ENCODE measurements around the gene PCNX2. TPM values are rescaled to one million over a fixed set of nuclear protein-coding genes. Genes with fewer than 3 reads are reported as not detected.

Gene PCNX2
- total RNA-seq, 1 donor from 2014 or later: 29.5 TPM

DNA sequence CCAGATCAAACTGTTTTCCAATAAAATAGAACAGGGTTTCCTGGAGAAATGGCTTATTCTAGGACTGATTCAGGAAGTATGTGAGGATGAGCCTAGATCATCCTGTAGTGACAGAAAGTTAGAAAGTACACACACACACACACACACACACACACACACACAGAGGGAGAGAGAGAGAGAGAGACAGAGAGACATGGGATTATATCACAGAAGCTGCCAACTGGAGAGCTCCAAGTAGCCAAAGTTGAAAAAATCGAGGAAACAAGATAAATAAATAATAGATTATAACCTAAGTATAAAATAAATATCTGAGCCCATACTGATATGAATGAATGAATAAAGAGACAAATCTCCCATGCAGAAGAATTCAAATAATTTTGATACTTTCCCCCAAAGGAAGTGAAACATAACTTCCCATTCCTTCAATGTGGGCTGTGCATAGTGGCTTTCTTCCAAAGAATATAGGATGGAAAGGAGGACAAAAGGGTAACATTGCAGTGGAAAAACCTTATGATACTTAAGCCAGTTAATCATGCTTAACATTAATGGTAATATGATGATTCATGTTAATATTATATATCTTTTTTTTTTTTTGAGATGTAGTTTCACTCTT lies 173.5 kb downstream of the PCNX2 start:
- Histone ChIP-seq H3K36me3 (ENCODE audit: control insufficient read depth, insufficient read depth, low read length) (no peaks in the 10 kb centered on the region), H3K27me3 (ENCODE audit: control insufficient read depth, insufficient read depth, low read length) (no peaks in the 10 kb centered on the region), H3K4me3 (ENCODE audit: low read depth, low read length) (no peak overlapping the region)
- DNase-seq (ENCODE audit: low read depth): no peak
- TF ChIP-seq, protein P1, sequence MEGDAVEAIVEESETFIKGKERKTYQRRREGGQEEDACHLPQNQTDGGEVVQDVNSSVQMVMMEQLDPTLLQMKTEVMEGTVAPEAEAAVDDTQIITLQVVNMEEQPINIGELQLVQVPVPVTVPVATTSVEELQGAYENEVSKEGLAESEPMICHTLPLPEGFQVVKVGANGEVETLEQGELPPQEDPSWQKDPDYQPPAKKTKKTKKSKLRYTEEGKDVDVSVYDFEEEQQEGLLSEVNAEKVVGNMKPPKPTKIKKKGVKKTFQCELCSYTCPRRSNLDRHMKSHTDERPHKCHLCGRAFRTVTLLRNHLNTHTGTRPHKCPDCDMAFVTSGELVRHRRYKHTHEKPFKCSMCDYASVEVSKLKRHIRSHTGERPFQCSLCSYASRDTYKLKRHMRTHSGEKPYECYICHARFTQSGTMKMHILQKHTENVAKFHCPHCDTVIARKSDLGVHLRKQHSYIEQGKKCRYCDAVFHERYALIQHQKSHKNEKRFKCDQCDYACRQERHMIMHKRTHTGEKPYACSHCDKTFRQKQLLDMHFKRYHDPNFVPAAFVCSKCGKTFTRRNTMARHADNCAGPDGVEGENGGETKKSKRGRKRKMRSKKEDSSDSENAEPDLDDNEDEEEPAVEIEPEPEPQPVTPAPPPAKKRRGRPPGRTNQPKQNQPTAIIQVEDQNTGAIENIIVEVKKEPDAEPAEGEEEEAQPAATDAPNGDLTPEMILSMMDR (IDR thresholded peaks at IDR 0.05; ENCODE audit: insufficient read depth, low read length, poor library complexity, severe bottlenecking): no peak

DNA sequence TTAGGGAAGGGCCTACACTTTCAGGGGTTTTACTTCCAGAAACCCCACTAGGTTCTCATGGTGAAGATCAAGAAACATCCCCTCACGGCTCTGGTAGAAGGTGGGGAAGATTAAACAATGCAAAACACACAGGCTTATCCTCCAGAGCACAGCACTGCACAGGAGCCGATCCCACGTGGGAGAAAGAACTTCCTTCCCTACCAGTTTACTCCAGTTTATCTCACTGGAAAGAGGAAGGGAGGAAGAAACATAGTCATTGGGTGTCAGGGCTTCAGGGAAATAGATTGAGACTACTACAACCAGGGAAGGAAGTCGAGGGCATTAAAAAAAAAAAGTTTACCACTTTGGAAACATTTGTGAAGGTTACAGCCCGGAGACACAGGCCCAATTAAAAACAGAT lies 180.7 kb downstream of the PCNX2 start:
- TF ChIP-seq, protein P1 (IDR thresholded peaks at IDR 0.05; ENCODE audit: insufficient read depth, low read length, poor library complexity, severe bottlenecking): no peak

DNA sequence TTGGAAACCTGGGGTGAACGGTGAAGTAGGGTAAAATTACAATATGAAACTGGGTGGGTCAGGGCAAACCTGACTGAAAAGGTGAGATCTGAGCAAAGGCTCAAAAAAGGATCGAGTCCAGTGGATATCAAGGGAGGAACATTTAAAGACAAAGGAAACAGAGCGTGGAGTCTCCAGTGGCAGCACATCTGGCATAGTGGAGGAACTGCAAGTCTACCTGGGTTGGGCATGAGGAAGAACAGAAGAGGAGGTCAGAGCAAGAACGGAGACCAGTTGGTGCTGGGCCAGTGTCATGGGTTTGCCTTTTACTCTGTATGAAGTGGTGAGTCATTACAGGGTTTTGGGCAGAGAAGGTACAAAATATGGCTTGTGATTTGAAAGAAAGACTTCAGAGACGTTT lies 181.4 kb downstream of the PCNX2 start:
- TF ChIP-seq, protein P1 (IDR thresholded peaks at IDR 0.05; ENCODE audit: insufficient read depth, low read length, poor library complexity, severe bottlenecking): no peak
- Histone ChIP-seq H3K4me3 (ENCODE audit: low read depth, low read length) (no peak overlapping the region), H3K27me3 (ENCODE audit: control insufficient read depth, insufficient read depth, low read length) (no peaks in the 10 kb centered on the region), H3K36me3 (ENCODE audit: control insufficient read depth, insufficient read depth, low read length) (peaks cover 1% of the 10 kb centered on the region)
- no peak for DNase-seq (ENCODE audit: low read depth)

More for the DNA sequence above, 180.7 kb downstream of the PCNX2 start:
- Histone ChIP-seq H3K36me3 (ENCODE audit: control insufficient read depth, insufficient read depth, low read length) (no peaks in the 10 kb centered on the region), H3K4me3 (ENCODE audit: low read depth, low read length) (no peak overlapping the region), H3K27me3 (ENCODE audit: control insufficient read depth, insufficient read depth, low read length) (no peaks in the 10 kb centered on the region)
- DNase-seq (ENCODE audit: low read depth): no peak

DNA sequence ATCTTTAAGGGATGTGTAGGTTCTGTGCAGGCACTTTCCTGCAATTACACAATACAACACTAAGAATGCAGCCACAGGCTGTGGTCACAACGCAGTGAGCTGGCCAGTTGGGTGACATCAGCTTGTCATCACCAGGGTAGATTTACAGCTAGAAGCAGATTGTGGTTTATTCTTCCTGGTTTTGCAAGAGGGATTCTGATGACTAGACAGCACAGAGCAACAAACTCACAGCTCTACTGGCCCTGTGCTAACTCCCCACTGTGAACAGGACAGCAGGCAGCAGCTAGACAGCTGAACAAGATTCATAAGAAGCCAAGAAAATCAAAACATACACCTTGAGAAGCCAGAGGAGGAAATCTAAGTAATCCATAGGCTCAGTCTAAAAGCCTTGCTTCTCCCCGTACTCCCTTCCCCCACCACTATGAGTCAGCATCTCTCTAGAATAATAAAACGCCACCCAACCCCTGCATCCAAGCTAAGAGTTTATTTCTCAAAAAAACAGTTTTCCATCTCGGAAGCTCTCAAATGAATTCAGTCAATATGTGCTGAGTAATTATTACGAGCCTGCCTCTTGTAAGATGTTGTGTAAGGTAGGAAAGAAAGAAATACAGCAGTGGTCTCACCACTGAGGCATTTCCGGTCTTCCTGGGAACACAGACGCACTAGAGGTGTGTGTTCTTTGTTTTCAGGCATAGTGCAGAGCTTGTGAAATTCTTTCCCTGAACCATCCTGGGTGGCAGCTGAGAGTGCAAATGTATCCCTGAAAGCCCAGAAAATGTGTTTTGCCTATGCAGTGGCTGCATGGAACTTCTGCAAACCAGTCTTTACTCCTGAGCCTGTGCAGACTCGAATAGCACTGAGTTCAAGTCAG lies 182.3 kb downstream of the PCNX2 start:
- peaks cover 1% of the 10 kb centered on the region for H3K36me3 ChIP-seq (ENCODE audit: control insufficient read depth, insufficient read depth, low read length)
- H3K27me3 ChIP-seq (ENCODE audit: control insufficient read depth, insufficient read depth, low read length): no peaks in the 10 kb centered on the region
- peak; percentile 99 for DNase-seq (ENCODE audit: low read depth)
- peak overlapping the region; percentile 18 for H3K4me3 ChIP-seq (ENCODE audit: low read depth, low read length)
- TF ChIP-seq, protein P1 (IDR thresholded peaks at IDR 0.05; ENCODE audit: insufficient read depth, low read length, poor library complexity, severe bottlenecking): no peak

DNA sequence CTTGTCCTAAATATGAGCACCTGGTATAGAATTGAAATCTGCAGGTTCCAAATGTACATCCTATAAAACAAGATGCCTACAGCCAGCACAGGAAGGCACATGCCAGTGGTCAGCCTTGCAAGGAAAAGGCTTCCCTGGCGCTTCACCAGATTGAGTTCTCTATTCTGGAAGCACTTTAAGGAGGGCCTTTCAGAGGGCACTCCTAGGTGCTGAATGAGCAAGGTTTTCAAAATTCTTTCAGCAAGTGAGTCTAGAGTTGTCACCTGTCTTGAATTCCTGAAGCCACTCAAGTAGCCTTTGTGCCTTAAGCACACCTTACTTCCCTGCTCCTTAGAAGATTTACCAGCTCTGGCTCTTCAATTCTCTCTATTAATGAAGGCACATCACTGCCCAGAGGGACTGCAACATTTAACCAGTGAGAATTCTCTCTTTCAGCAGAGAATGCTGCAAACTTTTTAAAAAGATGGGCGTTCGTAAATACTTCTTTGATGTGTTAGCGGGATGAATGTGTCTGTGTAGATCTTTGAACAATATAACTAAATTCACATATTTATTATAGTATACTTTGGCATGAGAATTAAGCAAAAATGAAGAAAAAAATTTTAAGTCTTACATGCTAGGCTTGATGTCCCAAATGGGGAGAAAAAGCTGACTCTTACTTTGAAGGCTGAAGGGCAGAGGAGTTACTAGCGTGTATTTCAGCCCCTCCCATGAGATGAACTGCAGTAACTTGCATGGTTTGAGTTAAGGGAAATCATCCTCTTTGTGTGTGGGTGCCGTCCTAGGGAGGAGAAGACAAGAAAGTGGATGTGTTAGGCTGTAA lies 183.1 kb downstream of the PCNX2 start:
- peaks cover 1% of the 10 kb centered on the region for H3K36me3 ChIP-seq (ENCODE audit: control insufficient read depth, insufficient read depth, low read length)
- DNase-seq (ENCODE audit: low read depth): no peak
- H3K4me3 ChIP-seq (ENCODE audit: low read depth, low read length): no peak overlapping the region
- no peaks in the 10 kb centered on the region for H3K27me3 ChIP-seq (ENCODE audit: control insufficient read depth, insufficient read depth, low read length)
- TF ChIP-seq, protein P1 (IDR thresholded peaks at IDR 0.05; ENCODE audit: insufficient read depth, low read length, poor library complexity, severe bottlenecking): no peak
